ENCODE results near the gene RIPOR3. TPM values are rescaled to one million over a fixed set of nuclear protein-coding genes. Genes with fewer than 3 reads are reported as not detected.

RIPOR3 gene
- total and polyA plus RNA-seq, 9 of the 15 experiments (the other 6 are each of a cell fraction or from before 2014, with no cell fraction given): 3.3 to 62.7 (median 21.4) TPM

DNA sequence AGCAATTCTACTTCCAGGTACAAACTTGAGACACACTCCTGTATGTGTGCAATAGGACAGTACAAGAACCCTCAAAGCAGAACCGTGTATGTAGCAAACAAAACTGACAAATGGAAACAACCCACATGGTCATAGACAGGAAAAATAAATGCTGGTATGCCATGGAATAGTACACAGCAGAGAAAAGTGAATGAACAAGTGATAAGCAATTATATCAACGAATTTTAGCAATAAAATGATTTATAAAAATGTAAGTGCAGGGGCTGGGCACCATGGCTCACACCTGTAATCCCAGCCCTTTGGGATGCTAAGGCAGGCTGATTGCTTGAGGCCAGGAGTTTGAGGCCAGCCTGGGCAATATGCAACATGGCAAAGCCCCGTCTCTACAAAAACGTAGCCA, 9.3 kb downstream of the RIPOR3 start:
- 72% methylated on average over 4 of the region's 4 CpGs for WGBS (ENCODE audit: insufficient coverage, low coverage, missing lambda C conversion rate)
- ATAC-seq (no peak), DNase-seq (ENCODE audit: extremely low read depth in 1 of 4, low spot score in 3 of 4) (no peak), FAIRE-seq (peak; percentile 70)
- no TSS peak for BruUV-seq (replicated peaks)
- Histone ChIP-seq H3K27me3 (ENCODE audit: control insufficient read depth in 2 of 2, insufficient read depth in 2 of 2, low read length in 2 of 2) (no peaks in the 10 kb centered on the region), H3K9me1 (ENCODE audit: control insufficient read depth, insufficient read depth, low read length) (peaks cover 4% of the 10 kb centered on the region), H3K9ac (ENCODE audit: insufficient read depth in 1 of 2, low read depth in 2 of 2, low read length in 2 of 2) (no peak overlapping the region), H3K36me3 (ENCODE audit: control insufficient read depth, insufficient read depth, low read length) (peaks cover 66% of the 10 kb centered on the region), H3K79me2 (ENCODE audit: control insufficient read depth, insufficient read depth, low read length) (peaks cover 85% of the 10 kb centered on the region), H2AFZ (ENCODE audit: low read depth, low read length) (no peak overlapping the region), H3K4me3 (no peak overlapping the region), H3K9me3 (replicated peaks; ENCODE audit: control insufficient read depth, insufficient read depth, low read depth, low read length) (no peaks in the 10 kb centered on the region), H3K4me2 (ENCODE audit: insufficient read depth, low read length) (no peak overlapping the region), H3K4me1 (replicated peaks in 1 of 2; ENCODE audit: control insufficient read depth in 2 of 2, insufficient read depth in 2 of 2, low read length in 2 of 2) (peaks cover 12 to 19% of the 10 kb centered on the region in 2 experiments), H4K20me1 (replicated peaks; ENCODE audit: control insufficient read depth, insufficient read depth, low read length) (peaks cover 18% of the 10 kb centered on the region; the same call in 1 of the 2 replicates), H3K27ac (ENCODE audit: extremely low read depth, low read depth, low read length) (no peak overlapping the region)
- in situ Hi-C loops (cut with MboI) (no loop called here), intact Hi-C loops (cut with micrococcal nuclease) (no loop called here)
- ChIA-PET CTCF (ENCODE audit: low intra/inter-chr PET ratio) (no interaction called here), POLR2A (no interaction called here)
- TF ChIP-seq, protein P1, sequence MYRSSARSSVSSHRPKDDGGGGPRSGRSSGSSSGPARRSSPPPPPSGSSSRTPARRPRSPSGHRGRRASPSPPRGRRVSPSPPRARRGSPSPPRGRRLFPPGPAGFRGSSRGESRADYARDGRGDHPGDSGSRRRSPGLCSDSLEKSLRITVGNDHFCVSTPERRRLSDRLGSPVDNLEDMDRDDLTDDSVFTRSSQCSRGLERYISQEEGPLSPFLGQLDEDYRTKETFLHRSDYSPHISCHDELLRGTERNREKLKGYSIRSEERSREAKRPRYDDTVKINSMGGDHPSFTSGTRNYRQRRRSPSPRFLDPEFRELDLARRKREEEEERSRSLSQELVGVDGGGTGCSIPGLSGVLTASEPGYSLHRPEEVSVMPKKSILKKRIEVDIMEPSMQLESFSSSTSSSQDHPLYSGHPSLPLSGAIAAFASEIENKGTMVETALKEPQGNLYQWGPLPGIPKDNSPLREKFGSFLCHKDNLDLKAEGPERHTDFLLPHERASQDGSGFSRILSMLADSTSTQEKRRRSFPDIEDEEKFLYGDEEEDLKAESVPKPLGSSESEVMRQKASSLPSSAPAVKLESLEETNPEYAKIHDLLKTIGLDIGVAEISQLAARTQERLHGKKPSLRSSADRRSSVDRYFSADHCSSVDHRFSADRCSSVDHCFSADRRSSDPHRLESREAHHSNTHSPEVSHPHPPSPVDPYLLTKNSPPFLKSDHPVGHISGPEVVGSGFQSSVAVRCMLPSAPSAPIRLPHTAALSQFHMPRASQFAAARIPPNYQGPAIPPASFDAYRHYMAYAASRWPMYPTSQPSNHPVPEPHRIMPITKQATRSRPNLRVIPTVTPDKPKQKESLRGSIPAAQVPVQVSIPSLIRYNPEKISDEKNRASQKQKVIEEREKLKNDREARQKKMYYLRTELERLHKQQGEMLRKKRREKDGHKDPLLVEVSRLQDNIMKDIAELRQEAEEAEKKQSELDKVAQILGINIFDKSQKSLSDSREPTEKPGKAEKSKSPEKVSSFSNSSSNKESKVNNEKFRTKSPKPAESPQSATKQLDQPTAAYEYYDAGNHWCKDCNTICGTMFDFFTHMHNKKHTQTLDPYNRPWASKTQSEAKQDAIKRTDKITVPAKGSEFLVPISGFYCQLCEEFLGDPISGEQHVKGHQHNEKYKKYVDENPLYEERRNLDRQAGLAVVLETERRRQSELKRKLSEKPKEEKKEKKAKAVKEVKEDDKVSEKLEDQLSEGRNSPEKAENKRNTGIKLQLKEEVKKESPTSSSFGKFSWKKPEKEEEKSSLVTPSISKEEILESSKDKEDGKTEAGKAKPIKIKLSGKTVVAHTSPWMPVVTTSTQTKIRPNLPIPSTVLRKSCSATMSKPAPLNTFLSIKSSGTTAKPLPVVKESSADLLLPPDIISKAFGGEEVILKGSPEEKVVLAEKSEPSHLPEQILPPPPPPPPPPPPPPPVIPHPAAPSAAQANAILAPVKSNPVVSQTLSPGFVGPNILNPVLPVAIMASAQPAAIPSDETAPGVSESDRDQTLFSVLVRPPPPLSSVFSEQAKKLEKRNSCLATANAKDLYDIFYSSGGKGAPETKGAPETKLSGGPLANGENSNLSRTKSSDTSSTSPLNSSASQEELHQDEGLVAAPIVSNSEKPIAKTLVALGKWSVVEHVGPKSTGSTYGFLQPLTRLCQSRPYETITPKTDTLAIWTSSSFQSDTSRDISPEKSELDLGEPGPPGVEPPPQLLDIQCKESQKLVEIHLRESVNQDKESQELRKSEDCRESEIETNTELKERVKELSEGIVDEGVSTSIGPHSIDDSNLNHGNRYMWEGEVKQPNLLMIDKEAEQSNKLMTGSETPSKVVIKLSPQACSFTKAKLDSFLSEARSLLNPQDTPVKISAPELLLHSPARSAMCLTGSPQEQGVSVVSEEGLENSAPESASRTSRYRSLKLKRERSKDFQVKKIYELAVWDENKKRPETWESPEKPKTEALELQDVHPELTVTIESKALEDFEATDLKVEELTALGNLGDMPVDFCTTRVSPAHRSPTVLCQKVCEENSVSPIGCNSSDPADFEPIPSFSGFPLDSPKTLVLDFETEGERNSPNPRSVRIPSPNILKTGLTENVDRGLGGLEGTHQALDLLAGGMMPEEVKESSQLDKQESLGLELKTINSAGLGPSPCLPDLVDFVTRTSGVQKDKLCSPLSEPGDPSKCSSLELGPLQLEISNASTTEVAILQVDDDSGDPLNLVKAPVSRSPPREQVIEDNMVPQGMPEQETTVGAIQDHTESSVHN (IDR thresholded peaks at IDR 0.05; ENCODE audit: borderline replicate concordance in 1 of 2, low read depth in 1 of 2): no peak
- peak; percentile 41 to 66; a peak in 2 of 4 replicates for TF ChIP-seq KDM1A (IDR thresholded peaks at IDR 0.05)
- TF ChIP-seq RBM25 (IDR thresholded peaks at IDR 0.05; ENCODE audit: low read depth, low read length, severe bottlenecking): peak; percentile 65
- TF ChIP-seq SMC3 (conservative IDR thresholded peaks at IDR 0.05; ENCODE audit: insufficient read depth, low read depth, low read length): no peak
- TF ChIP-seq ARID2 (IDR thresholded peaks at IDR 0.05): no peak
- peak; percentile 100 for TF ChIP-seq ZNF146 (CRISPR knock-in tag; IDR thresholded peaks at IDR 0.05; ENCODE audit: unreplicated experiment)
- TF ChIP-seq, protein P2, sequence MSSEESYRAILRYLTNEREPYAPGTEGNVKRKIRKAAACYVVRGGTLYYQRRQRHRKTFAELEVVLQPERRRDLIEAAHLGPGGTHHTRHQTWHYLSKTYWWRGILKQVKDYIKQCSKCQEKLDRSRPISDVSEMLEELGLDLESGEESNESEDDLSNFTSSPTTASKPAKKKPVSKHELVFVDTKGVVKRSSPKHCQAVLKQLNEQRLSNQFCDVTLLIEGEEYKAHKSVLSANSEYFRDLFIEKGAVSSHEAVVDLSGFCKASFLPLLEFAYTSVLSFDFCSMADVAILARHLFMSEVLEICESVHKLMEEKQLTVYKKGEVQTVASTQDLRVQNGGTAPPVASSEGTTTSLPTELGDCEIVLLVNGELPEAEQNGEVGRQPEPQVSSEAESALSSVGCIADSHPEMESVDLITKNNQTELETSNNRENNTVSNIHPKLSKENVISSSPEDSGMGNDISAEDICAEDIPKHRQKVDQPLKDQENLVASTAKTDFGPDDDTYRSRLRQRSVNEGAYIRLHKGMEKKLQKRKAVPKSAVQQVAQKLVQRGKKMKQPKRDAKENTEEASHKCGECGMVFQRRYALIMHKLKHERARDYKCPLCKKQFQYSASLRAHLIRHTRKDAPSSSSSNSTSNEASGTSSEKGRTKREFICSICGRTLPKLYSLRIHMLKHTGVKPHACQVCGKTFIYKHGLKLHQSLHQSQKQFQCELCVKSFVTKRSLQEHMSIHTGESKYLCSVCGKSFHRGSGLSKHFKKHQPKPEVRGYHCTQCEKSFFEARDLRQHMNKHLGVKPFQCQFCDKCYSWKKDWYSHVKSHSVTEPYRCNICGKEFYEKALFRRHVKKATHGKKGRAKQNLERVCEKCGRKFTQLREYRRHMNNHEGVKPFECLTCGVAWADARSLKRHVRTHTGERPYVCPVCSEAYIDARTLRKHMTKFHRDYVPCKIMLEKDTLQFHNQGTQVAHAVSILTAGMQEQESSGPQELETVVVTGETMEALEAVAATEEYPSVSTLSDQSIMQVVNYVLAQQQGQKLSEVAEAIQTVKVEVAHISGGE (CRISPR knock-in tag; IDR thresholded peaks at IDR 0.05): peak in 1 of 3 experiments; percentile 68; a peak in 2 of 6 replicates
- TF ChIP-seq TCF3 (CRISPR knock-in tag; IDR thresholded peaks at IDR 0.05): no peak

All from K562 (cell line).